ENCODE data around the gene ATP6V0A1.
A peak's percentile ranks its signal among the peaks of the same experiment; 100 is the strongest.

The ATP6V0A1 gene

DNA sequence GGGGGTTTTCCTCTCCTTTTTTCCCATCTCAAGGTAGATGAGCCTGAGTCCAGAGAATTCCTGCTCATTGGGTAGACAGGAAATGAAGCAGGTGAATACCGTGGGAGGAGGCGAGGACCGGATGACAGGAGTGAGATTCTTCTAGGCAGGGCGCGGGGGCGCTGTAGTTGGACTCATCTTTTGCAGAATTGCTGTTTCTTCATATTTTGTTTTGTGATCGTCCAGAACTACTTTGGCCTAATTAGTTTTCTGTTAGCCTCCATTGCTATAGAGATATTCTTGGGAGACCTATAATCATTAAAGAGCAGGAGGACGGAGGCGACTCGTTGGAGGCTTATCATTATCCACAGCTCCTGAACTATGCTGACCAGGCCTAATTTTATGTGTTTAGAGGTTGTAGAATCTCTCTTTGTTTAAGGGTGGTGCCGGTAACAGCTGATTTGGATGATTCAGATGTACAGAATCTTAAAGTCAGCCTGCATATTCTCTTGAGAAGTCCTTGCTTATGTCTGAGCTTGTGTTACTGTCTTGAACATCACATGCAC lies 650 bp downstream of the ATP6V0A1 start:
- peak overlapping the region; percentile 90 for H3K4me3 ChIP-seq
- peak; percentile 75 for DNase-seq (ENCODE audit: low spot score)
- TF ChIP-seq CTCF (IDR thresholded peaks at IDR 0.05): no peak
- peak overlapping the region; percentile 97 to 98 for H3K27ac ChIP-seq

- TF ChIP-seq CTCF (IDR thresholded peaks at IDR 0.05): no peak
- DNase-seq (ENCODE audit: low spot score): no peak
- Histone ChIP-seq H3K4me3 (peak overlapping the region; percentile 90), H3K27ac (peak overlapping the region; percentile 97 to 98)
Measured at GRCh38 chr17:42459801-42460281, 1.2 kb downstream of the ATP6V0A1 start.

- DNase-seq (ENCODE audit: low spot score): no peak
- TF ChIP-seq CTCF (IDR thresholded peaks at IDR 0.05): no peak
- peak overlapping the region in 1 of 2 donors; percentile 97 for H3K27ac ChIP-seq
- H3K4me3 ChIP-seq: peak overlapping the region; percentile 90
Measured at GRCh38 chr17:42460371-42460770, 1.7 kb downstream of the ATP6V0A1 start.

DNA sequence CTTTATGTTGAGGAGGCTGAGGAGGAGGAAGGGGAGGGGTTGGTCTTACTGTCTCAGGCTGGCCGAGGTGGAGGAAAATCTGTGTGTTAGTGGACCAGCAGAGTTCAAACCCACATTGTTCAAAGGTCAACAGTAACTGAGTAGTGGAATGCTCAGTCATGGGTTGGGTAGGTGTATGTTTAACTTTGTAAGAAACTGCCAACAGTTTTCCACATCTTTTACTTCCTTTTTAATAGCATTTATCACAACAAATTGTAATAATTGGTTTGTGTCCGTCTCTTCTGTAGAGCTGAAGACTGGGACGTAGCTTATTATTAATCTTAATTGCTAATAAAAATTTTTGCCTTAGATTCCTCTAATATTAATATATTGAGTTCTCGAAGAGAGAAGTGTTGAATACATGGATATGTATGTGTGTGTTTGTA lies 5.3 kb downstream of the ATP6V0A1 start:
- TF ChIP-seq CTCF (IDR thresholded peaks at IDR 0.05): no peak
- Histone ChIP-seq H3K27ac (no peak overlapping the region), H3K4me3 (no peak overlapping the region)
- DNase-seq (ENCODE audit: low spot score): no peak

DNA sequence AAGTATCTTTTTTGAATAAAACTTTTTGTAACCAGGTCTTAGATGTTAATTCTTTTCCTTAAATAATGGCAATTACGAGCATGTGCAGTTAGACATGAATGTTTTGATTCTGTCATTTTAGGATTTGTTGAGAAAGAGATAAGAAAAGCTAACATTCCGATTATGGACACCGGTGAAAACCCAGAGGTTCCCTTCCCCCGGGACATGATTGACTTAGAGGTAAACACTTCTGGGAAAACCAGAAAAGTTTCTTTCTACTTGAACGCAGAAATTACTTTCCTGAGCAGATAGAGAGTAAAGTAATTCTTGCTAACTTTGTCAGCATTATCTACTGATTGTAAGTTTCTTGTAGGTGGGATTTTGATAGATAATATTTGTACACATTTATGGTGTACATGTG lies 9.2 kb downstream of the ATP6V0A1 start:
- no peak for TF ChIP-seq CTCF (IDR thresholded peaks at IDR 0.05)
- no peak for DNase-seq (ENCODE audit: low spot score)
- H3K27ac ChIP-seq: peak overlapping the region in 1 of 2 donors; percentile 21
- H3K4me3 ChIP-seq: no peak overlapping the region

- no peak for DNase-seq (ENCODE audit: low spot score)
- no peak for TF ChIP-seq CTCF (IDR thresholded peaks at IDR 0.05)
- H3K27ac ChIP-seq: no peak overlapping the region
- no peak overlapping the region for H3K4me3 ChIP-seq
Measured at GRCh38 chr17:42472709-42473521, 14.2 kb downstream of the ATP6V0A1 start.

GRCh38 chr17:42474276-42474675 lies 15.6 kb downstream of the ATP6V0A1 start:
- H3K4me3 ChIP-seq: no peak overlapping the region
- DNase-seq (ENCODE audit: low spot score): no peak
- TF ChIP-seq CTCF (IDR thresholded peaks at IDR 0.05): no peak
- H3K27ac ChIP-seq: no peak overlapping the region
